Esophagus (tissue), 2 donors: ENCODE data around the gene KLHDC7A. TPM values are rescaled to one million over a fixed set of nuclear protein-coding genes. Genes with fewer than 3 reads are reported as not detected.

Source experiments
- H3K27ac ChIP-seq, 2 donors: one replicate each; pipeline ENCODE4 v1.5.1; 2013; ENCODE audit warnings: low read depth in 2 of 2, mild to moderate bottlenecking in 2 of 2, inconsistent platforms in 1 of 2, low read length in 1 of 2, moderate library complexity in 1 of 2
- H3K27me3 ChIP-seq, 2 donors: one replicate each; pipeline ENCODE4 v1.6.1; 2013; ENCODE audit warnings: low read length in 2 of 2, control low read depth in 1 of 2, mild to moderate bottlenecking in 1 of 2; ENCODE audit not compliant: insufficient read depth in 2 of 2, control insufficient read depth in 1 of 2
- H3K36me3 ChIP-seq, 2 donors: one replicate each; pipeline ENCODE4 v1.6.1; 2013; ENCODE audit warnings: low read length in 1 of 2; ENCODE audit not compliant: control insufficient read depth in 2 of 2, insufficient read depth in 2 of 2
- H3K4me1 ChIP-seq, 2 donors: one replicate each; pipeline ENCODE4 v1.6.1; 2013; ENCODE audit warnings: low read length in 1 of 2; ENCODE audit not compliant: control insufficient read depth in 2 of 2, insufficient read depth in 2 of 2
- H3K4me3 ChIP-seq, 2 donors: one replicate each; pipeline ENCODE4 v1.5.1; 2013; ENCODE audit warnings: low read length in 2 of 2, mild to moderate bottlenecking in 2 of 2, low read depth in 1 of 2, moderate library complexity in 1 of 2
- H3K9me3 ChIP-seq, 2 donors: one replicate each; pipeline ENCODE4 v1.6.1; 2013; ENCODE audit warnings: mild to moderate bottlenecking in 2 of 2, low read depth in 1 of 2, low read length in 1 of 2, moderate library complexity in 1 of 2; ENCODE audit not compliant: control insufficient read depth in 2 of 2, insufficient read depth in 1 of 2
- WGBS, 2 donors: extraction: QIAGEN DNeasy Blood & Tissue Kit; methylation state at CpG; one replicate each; pipeline ENCODE4 v1.1.7; 2013; 5-methylcytosine and 5-hydroxymethylcytosine counted together
- polyA plus RNA-seq, 2 donors: library from polyadenylated mRNA; stranded (reverse); fragments of 200-250 nt; gene quantifications; one replicate each; pipeline ENCODE4 v1.2.3, GENCODE V29; 2013
- donor health status: healthy with polysubstance abuse.
- donor health status: Bipolar disorder and iron deficiency.

Gene KLHDC7A
- under 1 TPM; 0.29 to 0.51 TPM for polyA plus RNA-seq

GRCh38 chr1:18480315-18481189 lies at the start of gene KLHDC7A:
Gene KLHDC7A, plus strand, starts transcription at chr1:18480930. Its CDS starts 52 bp downstream, at chr1:18480982.
- no peaks in the 10 kb centered on the region for H3K36me3 ChIP-seq
- no peaks in the 10 kb centered on the region for H3K9me3 ChIP-seq
- peaks cover 0 to 4% of the 10 kb centered on the region in 2 donors for H3K27me3 ChIP-seq
- peaks cover 0 to 8% of the 10 kb centered on the region in 2 donors for H3K4me1 ChIP-seq
- peak within 1 kb of the TSS; percentile 62 to 83 for H3K27ac ChIP-seq
- WGBS, 2 donors, result 29 to 33% methylated on average over 13 of the region's 13 CpGs
- H3K4me3 ChIP-seq, result no peak within 1 kb of the TSS

- no peaks in the 10 kb centered on the region for H3K36me3 ChIP-seq
- no peak overlapping the region for H3K27ac ChIP-seq
- no peaks in the 10 kb centered on the region for H3K4me1 ChIP-seq
- H3K27me3 ChIP-seq, result no peaks in the 10 kb centered on the region
- H3K4me3 ChIP-seq, result no peak overlapping the region
- H3K9me3 ChIP-seq, result peaks cover 0 to 3% of the 10 kb centered on the region in 2 donors
- 60 to 61% methylated on average over 3 of the region's 3 CpGs for WGBS, 2 donors
Measured at GRCh38 chr1:18434041-18434440, 46.7 kb upstream of the KLHDC7A start.

GRCh38 chr1:18440385-18441226 lies 40.1 kb upstream of the KLHDC7A start:
- no peaks in the 10 kb centered on the region for H3K27me3 ChIP-seq
- H3K27ac ChIP-seq, result peak overlapping the region in 1 of 2 donors; percentile 26
- 30 to 33% methylated on average over 5 of the region's 5 CpGs for WGBS, 2 donors
- H3K36me3 ChIP-seq, result no peaks in the 10 kb centered on the region
- no peaks in the 10 kb centered on the region for H3K9me3 ChIP-seq
- H3K4me3 ChIP-seq, result no peak overlapping the region
- H3K4me1 ChIP-seq, result peaks cover 0 to 2% of the 10 kb centered on the region in 2 donors

- H3K36me3 ChIP-seq, result no peaks in the 10 kb centered on the region
- H3K27me3 ChIP-seq, result no peaks in the 10 kb centered on the region
- WGBS, 2 donors, result 64 to 72% methylated on average over 11 of the region's 11 CpGs
- H3K4me1 ChIP-seq, result peaks cover 0 to 2% of the 10 kb centered on the region in 2 donors
- H3K4me3 ChIP-seq, result no peak overlapping the region
- H3K27ac ChIP-seq, result no peak overlapping the region
- H3K9me3 ChIP-seq, result no peaks in the 10 kb centered on the region
Measured at GRCh38 chr1:18443587-18444520, 36.9 kb upstream of the KLHDC7A start.

GRCh38 chr1:18444563-18444962 lies 36.2 kb upstream of the KLHDC7A start:
- WGBS, 2 donors, result 63 to 72% methylated on average over 3 of the region's 3 CpGs

GRCh38 chr1:18446751-18447150 lies 34.0 kb upstream of the KLHDC7A start:
- H3K27me3 ChIP-seq, result no peaks in the 10 kb centered on the region
- no peaks in the 10 kb centered on the region for H3K4me1 ChIP-seq
- no peaks in the 10 kb centered on the region for H3K9me3 ChIP-seq
- WGBS, 2 donors, result 63 to 68% methylated on average over 4 of the region's 4 CpGs
- no peaks in the 10 kb centered on the region for H3K36me3 ChIP-seq
- H3K27ac ChIP-seq, result no peak overlapping the region
- no peak overlapping the region for H3K4me3 ChIP-seq

More at GRCh38 chr1:18444563-18444962, 36.2 kb upstream of the KLHDC7A start:
- Histone ChIP-seq H3K4me1 (peaks cover 0 to 1% of the 10 kb centered on the region in 2 donors), H3K36me3 (no peaks in the 10 kb centered on the region), H3K9me3 (no peaks in the 10 kb centered on the region), H3K27ac (no peak overlapping the region), H3K4me3 (no peak overlapping the region), H3K27me3 (no peaks in the 10 kb centered on the region)

- Histone ChIP-seq H3K4me1 (no peaks in the 10 kb centered on the region), H3K27ac (no peak overlapping the region), H3K27me3 (no peaks in the 10 kb centered on the region), H3K36me3 (no peaks in the 10 kb centered on the region), H3K9me3 (no peaks in the 10 kb centered on the region), H3K4me3 (no peak overlapping the region)
- 79 to 82% methylated on average over 13 of the region's 13 CpGs for WGBS, 2 donors
Measured at GRCh38 chr1:18447509-18448220, 33.1 kb upstream of the KLHDC7A start.

GRCh38 chr1:18448889-18449288 lies 31.8 kb upstream of the KLHDC7A start:
- H3K27ac ChIP-seq, result no peak overlapping the region
- H3K4me1 ChIP-seq, result no peaks in the 10 kb centered on the region
- no peaks in the 10 kb centered on the region for H3K36me3 ChIP-seq
- H3K4me3 ChIP-seq, result no peak overlapping the region
- 31 to 32% methylated on average over 4 of the region's 4 CpGs for WGBS, 2 donors
- H3K27me3 ChIP-seq, result no peaks in the 10 kb centered on the region
- H3K9me3 ChIP-seq, result no peaks in the 10 kb centered on the region
